OCI-LY3 (cell line): ENCODE results near the gene PLB1.

Source experiments
- EZH2phosphoT487 ChIP-seq: fragments of 200-600 bp; shearing (Covaris generic); IDR thresholded peaks from 2 replicates; pipeline ENCODE4 v1.6.1; 2018; ENCODE audit warnings: antibody characterized with exemption, mixed run types, low read depth
- TF ChIP-seq, protein P1 (sequence below): fragments of 200-600, 300-600 bp; sonication (generic); IDR thresholded peaks from 2 replicates; pipeline ENCODE4 v1.5.1; 2014; ENCODE audit warnings: antibody characterized with exemption, low read length, low read depth

DNA sequence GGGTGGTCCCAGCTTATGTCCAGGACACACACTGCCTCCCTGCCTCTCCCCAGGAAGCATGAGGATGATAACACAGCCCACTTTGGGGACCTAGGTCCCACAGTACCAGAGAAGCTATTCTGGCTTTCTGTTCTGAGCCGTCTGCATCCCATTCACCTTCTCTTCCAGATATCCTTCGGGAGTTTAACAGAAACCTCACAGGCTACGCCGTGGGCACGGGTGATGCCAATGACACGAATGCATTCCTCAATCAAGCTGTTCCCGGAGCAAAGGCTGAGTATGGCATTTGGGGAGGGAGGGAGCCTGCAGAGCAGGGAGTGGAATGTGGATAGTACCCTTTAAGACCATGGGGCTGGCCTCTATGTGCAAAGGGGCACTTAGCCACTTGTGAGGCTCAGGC is 102.6 kb downstream of the PLB1 start:
- TF ChIP-seq, protein P1, sequence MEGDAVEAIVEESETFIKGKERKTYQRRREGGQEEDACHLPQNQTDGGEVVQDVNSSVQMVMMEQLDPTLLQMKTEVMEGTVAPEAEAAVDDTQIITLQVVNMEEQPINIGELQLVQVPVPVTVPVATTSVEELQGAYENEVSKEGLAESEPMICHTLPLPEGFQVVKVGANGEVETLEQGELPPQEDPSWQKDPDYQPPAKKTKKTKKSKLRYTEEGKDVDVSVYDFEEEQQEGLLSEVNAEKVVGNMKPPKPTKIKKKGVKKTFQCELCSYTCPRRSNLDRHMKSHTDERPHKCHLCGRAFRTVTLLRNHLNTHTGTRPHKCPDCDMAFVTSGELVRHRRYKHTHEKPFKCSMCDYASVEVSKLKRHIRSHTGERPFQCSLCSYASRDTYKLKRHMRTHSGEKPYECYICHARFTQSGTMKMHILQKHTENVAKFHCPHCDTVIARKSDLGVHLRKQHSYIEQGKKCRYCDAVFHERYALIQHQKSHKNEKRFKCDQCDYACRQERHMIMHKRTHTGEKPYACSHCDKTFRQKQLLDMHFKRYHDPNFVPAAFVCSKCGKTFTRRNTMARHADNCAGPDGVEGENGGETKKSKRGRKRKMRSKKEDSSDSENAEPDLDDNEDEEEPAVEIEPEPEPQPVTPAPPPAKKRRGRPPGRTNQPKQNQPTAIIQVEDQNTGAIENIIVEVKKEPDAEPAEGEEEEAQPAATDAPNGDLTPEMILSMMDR = no peak
- no peak for TF ChIP-seq EZH2phosphoT487
